GM10266 (cell line): ENCODE data around the gene ABHD12B.

ENCODE experiments used
- DNase-seq: peaks from one replicate; pipeline ENCODE4 v3.0.0; 2012; ENCODE audit errors: extremely low spot score
- TF ChIP-seq, protein P1 (sequence below): IDR thresholded peaks from 2 replicates; pipeline ENCODE4 v1.5.1; 2012; ENCODE audit warnings: mild to moderate bottlenecking, low read depth; ENCODE audit not compliant: control insufficient read depth, insufficient read depth; ENCODE audit errors: missing control alignments

Gene ABHD12B

GRCh38 chr14:50828721-50829488 is 42.9 kb upstream of the ABHD12B start:
- TF ChIP-seq, protein P1, sequence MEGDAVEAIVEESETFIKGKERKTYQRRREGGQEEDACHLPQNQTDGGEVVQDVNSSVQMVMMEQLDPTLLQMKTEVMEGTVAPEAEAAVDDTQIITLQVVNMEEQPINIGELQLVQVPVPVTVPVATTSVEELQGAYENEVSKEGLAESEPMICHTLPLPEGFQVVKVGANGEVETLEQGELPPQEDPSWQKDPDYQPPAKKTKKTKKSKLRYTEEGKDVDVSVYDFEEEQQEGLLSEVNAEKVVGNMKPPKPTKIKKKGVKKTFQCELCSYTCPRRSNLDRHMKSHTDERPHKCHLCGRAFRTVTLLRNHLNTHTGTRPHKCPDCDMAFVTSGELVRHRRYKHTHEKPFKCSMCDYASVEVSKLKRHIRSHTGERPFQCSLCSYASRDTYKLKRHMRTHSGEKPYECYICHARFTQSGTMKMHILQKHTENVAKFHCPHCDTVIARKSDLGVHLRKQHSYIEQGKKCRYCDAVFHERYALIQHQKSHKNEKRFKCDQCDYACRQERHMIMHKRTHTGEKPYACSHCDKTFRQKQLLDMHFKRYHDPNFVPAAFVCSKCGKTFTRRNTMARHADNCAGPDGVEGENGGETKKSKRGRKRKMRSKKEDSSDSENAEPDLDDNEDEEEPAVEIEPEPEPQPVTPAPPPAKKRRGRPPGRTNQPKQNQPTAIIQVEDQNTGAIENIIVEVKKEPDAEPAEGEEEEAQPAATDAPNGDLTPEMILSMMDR = no peak
- DNase-seq = no peak

- no peak for DNase-seq
- TF ChIP-seq, protein P1 = no peak
Measured at GRCh38 chr14:50829489-50830043, 42.3 kb upstream of the ABHD12B start.

GRCh38 chr14:50830044-50830931 is 41.6 kb upstream of the ABHD12B start:
- DNase-seq = peak; percentile 80
- TF ChIP-seq, protein P1 = no peak

- DNase-seq = peak; percentile 90
Measured at GRCh38 chr14:50830932-50831725, 40.7 kb upstream of the ABHD12B start, which contains the start of gene NIN. Gene NIN (minus strand): TSS chr14:50831162. CDS start chr14:50822056, 9,106 bp downstream.

GRCh38 chr14:50831726-50832168 is 40.1 kb upstream of the ABHD12B start:
- TF ChIP-seq, protein P1 = no peak
- no peak for DNase-seq

More at GRCh38 chr14:50830932-50831725, 40.7 kb upstream of the ABHD12B start, which contains the start of gene NIN:
- TF ChIP-seq, protein P1 = no peak

DNA sequence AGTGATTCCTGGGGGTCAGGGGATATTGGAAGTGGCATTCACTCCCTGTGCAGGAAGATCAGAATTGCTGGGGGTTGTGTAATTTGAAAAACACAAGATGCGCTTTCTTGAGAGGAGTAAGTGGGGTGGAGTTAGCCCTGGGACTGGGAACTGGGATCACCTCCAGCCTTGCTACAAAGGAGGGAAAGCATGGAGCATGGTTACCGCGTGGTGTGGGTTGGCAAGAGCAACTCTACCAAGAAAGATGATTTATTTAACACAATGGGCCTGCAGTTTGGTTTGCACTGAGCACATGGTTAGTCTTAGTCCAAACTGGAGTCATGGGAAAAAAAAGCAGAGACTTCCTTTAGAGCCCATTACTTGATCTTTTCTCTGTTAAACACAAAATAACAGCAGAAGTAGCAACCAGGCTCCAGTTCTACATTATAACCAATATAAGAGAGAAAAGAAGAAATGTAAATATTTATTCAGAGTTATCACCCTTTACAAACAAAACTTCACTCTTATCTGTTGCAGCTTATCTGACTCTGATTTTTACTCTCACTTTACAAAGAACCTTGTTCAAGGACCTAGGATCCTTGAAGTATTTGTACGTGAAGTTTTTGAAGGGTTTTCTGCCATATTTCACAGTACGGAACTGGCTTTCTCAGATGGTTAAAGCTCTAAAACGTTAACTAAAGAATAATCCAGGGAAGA is 38.8 kb upstream of the ABHD12B start:
- TF ChIP-seq, protein P1 = no peak
- no peak for DNase-seq
